CD4-positive, alpha-beta T cell treated with Interleukin-21 for 1 hour (primary cell): ENCODE measurements around the gene CDAN1.

Experiments
- DNase-seq: peaks from one replicate; pipeline ENCODE4 v3.0.0-alpha.2; 2020

The CDAN1 gene

DNA sequence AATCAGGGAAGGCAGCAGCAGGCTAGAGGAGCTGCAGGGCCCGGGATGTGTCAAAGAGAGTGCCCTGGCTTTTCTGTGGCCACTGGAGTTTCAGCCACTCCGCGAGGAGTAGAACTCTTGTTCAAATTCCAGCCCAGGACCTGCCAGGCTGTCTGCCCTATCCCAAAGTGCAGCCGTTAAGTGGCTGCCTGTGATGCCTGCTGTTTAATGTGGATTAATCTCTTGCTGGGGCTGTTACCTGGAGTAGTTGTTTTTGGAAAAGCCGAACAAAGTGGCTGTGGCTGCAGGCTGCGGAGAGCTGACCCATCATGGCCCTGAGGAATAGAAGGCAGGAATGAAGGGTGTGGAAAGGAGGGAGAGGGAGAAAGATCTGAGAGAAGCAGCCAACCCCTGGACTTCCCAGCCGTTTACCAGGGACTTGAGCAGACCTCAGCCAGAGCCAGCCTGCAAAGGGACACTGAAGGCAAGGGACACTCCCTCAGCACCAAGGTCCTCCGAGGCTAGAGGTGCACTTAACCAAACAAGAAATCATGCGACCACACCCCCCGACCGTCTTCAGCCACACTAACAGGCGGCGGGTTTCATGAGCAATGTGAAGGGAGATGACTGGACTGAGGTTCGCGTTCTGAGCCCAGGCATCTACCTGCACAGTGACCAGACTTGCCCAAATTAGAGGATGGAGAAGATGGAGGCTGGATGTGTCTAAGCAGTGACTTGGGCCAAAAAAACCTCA, 4.7 kb downstream of the CDAN1 start:
- no peak for DNase-seq

- no peak for DNase-seq
Observed at GRCh38 chr15:42731461-42731860, 5.5 kb downstream of the CDAN1 start.

DNA sequence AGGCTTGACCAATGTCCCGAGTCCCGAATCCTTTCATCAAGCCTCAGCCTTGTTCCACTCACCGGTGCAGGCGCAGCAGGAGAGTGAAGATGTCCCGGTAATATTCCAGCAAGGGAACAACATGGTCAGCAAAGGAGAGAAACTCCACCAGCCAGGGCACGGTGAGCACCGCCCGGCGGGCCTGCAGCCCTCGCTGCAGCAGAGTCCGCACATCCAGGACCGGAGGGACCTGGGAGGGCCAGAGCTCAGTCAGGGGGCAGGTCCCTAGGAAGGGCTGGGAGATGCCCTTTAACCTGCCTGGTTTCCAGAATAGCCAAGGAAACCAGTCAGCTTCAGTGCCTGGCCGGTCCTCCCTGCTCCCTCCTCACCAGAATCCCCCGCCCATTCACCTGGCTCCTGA, 6.4 kb downstream of the CDAN1 start:
- DNase-seq, result no peak

DNA sequence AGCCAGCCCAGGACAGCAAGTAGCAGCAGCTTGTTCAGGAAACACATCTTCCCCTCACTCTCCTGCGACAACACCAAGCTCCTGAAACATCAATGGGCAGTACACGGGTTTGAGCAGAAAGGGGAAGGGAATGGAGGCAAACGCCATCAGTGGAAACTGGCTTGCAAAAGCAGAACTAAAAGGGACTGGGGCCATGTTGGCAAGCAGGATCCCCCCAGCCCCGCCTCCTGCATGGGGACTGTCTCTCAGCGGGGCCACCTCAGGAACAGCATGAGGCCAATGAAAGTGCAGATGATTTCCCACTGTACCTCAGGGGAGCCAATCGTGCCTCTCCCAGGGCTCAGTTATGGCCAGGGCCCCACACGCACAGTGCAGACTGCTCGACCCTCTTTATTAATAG, 6.8 kb downstream of the CDAN1 start:
- DNase-seq, result no peak

- no peak for DNase-seq
Observed at GRCh38 chr15:42729409-42729808, 7.5 kb downstream of the CDAN1 start.

DNA sequence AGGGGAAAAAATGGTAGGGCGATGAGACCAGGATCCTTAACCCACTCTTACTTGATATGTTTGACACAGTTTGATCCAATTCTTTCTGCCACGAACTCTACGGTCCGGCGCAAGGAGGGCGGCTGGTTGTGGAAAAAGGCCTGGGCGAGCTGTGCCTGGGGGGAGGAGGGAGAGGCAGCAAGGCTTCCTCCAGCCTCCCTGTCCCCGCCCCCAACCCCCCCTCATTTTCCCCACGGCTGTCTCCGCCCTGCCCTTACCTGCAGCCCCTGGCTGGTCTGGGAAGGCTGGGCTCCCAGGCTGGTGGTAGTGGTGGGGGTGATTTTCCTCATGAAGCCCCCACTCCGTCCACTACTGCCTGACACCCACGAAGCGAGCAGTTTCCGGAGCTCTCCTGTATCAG, 8.0 kb downstream of the CDAN1 start:
- DNase-seq, result no peak

- no peak for DNase-seq
Observed at GRCh38 chr15:42728560-42728959, 8.4 kb downstream of the CDAN1 start.

DNA sequence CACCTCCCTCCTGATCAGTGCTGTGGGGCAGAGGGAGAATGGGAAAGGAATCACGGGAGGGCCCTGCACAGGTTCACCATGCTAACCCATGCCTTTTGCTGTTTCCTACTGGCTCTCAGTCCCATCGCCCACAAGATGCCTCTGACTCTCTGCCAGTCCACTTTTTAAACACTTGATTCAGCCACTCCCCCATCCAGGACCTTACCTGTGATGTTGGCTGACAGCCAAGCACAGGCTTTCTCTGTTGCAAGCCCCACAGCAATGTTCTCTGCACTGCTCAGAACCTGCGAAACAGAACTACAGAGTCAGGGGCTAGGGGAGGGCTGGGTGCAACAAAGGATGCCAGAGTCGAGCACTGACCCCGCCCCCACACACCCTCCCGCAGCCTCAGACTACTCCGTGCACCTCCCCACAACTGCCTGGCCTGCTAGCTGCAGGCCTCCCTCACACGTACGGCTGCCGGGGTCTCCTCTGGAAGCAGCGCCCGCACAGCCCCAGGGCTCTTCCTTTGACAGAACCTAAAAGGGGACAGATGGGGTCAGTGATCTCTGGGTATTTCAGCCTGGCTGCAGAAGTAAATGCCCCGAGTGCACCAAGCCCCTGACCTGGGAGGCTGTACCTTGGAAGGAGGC, 9.1 kb downstream of the CDAN1 start:
- no peak for DNase-seq

- no peak for DNase-seq
Observed at GRCh38 chr15:42726114-42726513, 10.8 kb downstream of the CDAN1 start.

GRCh38 chr15:42725331-42725903, 11.5 kb downstream of the CDAN1 start:
- DNase-seq, result no peak

- DNase-seq, result no peak
Observed at GRCh38 chr15:42724276-42724675, 12.7 kb downstream of the CDAN1 start.

GRCh38 chr15:42723068-42723467, 13.9 kb downstream of the CDAN1 start:
- DNase-seq, result no peak

DNA sequence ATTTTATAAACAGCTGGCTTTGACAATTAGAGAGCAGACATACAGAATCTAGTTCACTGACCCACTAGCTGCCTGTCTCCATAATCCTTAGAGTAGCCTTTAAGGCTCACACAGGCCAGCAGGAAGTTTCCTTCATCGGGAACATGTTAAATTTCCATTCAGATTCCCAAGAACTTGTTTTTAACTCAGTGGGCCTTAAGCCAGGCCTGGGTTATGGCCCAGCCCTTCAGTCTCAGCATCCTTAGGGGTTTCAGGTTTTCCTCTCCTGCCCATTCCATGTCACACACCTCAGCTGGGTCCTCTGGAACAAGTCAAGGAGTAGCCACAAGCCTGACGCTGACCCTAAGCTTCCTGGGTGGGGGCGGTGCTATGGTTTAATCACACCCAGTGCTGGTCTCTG, 15.0 kb downstream of the CDAN1 start:
- DNase-seq, result no peak

DNA sequence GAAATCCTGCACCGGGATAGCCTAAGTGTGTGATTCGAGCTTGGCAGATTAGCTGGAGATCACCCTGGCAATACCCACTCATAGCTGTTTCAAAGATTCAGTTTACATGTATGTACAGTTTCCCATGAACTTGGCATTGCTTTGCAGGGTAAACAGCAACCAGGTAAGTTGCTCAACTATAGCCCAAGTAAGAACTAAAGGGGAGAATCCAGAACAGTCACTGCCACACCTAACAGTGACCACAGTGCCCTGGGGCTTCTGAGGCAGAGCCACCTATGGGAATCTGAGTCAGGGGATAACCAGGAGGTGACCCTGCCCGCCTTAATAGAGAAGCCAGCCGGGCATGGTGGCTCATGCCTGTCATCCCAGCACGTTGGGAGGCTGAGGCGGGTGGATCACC, 15.9 kb downstream of the CDAN1 start:
- no peak for DNase-seq

- no peak for DNase-seq
Observed at GRCh38 chr15:42720071-42720470, 16.9 kb downstream of the CDAN1 start.

GRCh38 chr15:42719043-42719442, 17.9 kb downstream of the CDAN1 start:
- no peak for DNase-seq

DNA sequence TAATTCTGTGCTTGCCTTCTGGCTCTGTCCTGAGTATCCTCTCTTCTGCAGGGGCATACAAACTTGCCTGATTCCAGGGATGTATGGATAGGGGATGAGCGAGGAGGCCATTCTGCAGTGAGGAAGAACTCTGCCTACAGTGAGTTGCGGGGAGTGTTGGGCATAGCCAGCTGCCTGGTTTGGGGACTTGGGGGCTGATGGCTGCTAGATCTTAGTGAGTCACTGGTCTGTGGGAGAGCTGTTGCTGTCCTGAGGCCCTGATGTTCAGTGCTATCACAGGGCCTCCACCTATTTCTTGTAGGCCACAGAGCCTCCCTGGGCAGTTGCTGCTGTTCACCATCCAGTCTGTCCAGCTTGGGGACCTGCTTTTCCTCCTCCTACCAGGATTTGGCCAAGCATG, 20.3 kb downstream of the CDAN1 start:
- DNase-seq, result no peak

- no peak for DNase-seq
Observed at GRCh38 chr15:42716125-42716524, 20.8 kb downstream of the CDAN1 start.

GRCh38 chr15:42712584-42712983, 24.3 kb downstream of the CDAN1 start:
- no peak for DNase-seq

DNA sequence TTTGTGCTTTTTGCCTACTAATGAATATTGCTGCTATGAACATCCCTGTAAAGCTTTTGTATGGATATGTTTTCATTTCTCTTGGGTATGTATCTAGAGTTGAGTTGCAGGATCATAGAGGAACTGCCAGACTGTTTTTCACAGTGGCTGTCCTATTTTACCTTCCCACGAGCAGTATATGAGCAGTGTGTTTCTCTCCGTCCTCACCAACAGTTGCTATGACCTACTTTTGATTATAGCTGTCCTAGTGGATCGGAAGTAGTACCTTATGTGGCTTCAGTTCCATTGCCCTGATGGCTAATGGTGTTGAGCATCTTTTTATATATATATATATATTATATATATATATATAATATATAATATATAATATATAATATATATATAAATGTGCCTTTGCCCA, 25.2 kb downstream of the CDAN1 start:
- no peak for DNase-seq

GRCh38 chr15:42710662-42711061, 26.3 kb downstream of the CDAN1 start:
- DNase-seq, result no peak

GRCh38 chr15:42707873-42708544, 28.9 kb downstream of the CDAN1 start:
- DNase-seq, result no peak

DNA sequence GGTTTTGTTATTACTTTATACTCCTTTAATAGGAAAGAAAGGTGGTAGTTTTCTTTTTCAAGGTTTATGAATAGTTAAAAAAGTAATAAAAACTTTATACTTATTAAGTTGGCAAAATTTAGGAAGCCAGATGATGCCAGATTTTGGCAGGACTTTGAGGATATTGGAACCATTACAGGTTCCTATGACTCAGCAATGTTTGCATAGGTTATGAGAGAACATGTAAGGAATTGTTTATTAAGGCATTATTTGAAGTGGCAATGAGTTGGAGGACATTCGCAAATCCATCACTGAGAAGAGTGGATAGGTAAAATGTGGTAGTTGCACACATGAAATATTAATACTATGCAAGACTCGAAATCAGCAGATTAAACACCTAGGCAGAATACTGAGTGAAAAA, 29.9 kb downstream of the CDAN1 start:
- DNase-seq, result no peak

- DNase-seq, result no peak
Observed at GRCh38 chr15:42705336-42705735, 31.6 kb downstream of the CDAN1 start.
